ENCODE results near the gene SRXN1. TPM values are rescaled to one million over a fixed set of nuclear protein-coding genes. Genes with fewer than 3 reads are reported as not detected.

The SRXN1 gene
- total RNA-seq, 2 experiments from 2014 or later, result 6.7 to 6.8 TPM

GRCh38 chr20:671252-672030, 18.4 kb upstream of the SRXN1 start:
- Mint-ChIP-seq H3K9me3 (no peaks in the 10 kb centered on the region), H3K36me3 (ENCODE audit: low read depth) (no peaks in the 10 kb centered on the region), H3K4me3 (no peak overlapping the region), H3K4me1 (ENCODE audit: low read depth) (peaks cover 6% of the 10 kb centered on the region), H3K27me3 (ENCODE audit: low read depth) (peaks cover 66% of the 10 kb centered on the region), H3K27ac (no peak overlapping the region)
- CTCF ChIA-PET, result interaction anchor here (0.7 kb wide), 1 partner anchor 299 kb away, joined by 3 read pairs; no protein-coding TSS in a partner anchor
- intact Hi-C loops (cut with micrococcal nuclease), result no loop called here
- DNase-seq, result no peak

GRCh38 chr20:669573-669972, 16.6 kb upstream of the SRXN1 start:
- Mint-ChIP-seq H3K27ac (no peak overlapping the region), H3K9me3 (no peaks in the 10 kb centered on the region), H3K27me3 (ENCODE audit: low read depth) (peaks cover 66% of the 10 kb centered on the region), H3K4me1 (ENCODE audit: low read depth) (no peaks in the 10 kb centered on the region), H3K4me3 (no peak overlapping the region), H3K36me3 (ENCODE audit: low read depth) (no peaks in the 10 kb centered on the region)
- DNase-seq, result no peak
- CTCF ChIA-PET, result interaction anchor here (0.7 to 1.3 kb wide), 3 partner anchors 9 to 224 kb away, joined by 3 to 4 read pairs (median 3); no protein-coding TSS in a partner anchor
- intact Hi-C loops (cut with micrococcal nuclease), result loop anchor here (5.0 kb wide), 1 partner anchor 58 kb away; no protein-coding TSS in a partner anchor

- Mint-ChIP-seq H3K4me3 (no peak overlapping the region), H3K36me3 (ENCODE audit: low read depth) (no peaks in the 10 kb centered on the region), H3K27me3 (ENCODE audit: low read depth) (peaks cover 60% of the 10 kb centered on the region), H3K4me1 (ENCODE audit: low read depth) (no peaks in the 10 kb centered on the region), H3K9me3 (no peaks in the 10 kb centered on the region), H3K27ac (no peak overlapping the region)
- intact Hi-C loops (cut with micrococcal nuclease), result loop anchor here (5.0 kb wide), 1 partner anchor 59 kb away; no protein-coding TSS in a partner anchor
- CTCF ChIA-PET, result interaction anchor here (1.3 to 2.7 kb wide), 3 partner anchors 23 to 223 kb away, joined by 3 to 15 read pairs (median 11); no protein-coding TSS in a partner anchor
- DNase-seq, result no peak
Measured at GRCh38 chr20:668638-669037, 15.6 kb upstream of the SRXN1 start.

GRCh38 chr20:668050-668449, 15.1 kb upstream of the SRXN1 start:
- Mint-ChIP-seq H3K27me3 (ENCODE audit: low read depth) (peaks cover 60% of the 10 kb centered on the region), H3K9me3 (no peaks in the 10 kb centered on the region), H3K36me3 (ENCODE audit: low read depth) (no peaks in the 10 kb centered on the region), H3K27ac (no peak overlapping the region), H3K4me1 (ENCODE audit: low read depth) (peaks cover 2% of the 10 kb centered on the region), H3K4me3 (no peak overlapping the region)
- intact Hi-C loops (cut with micrococcal nuclease), result loop anchor here (5.0 kb wide), 1 partner anchor 59 kb away; no protein-coding TSS in a partner anchor
- no peak for DNase-seq
- CTCF ChIA-PET, result interaction anchor here (1.2 to 2.7 kb wide), 4 partner anchors 21 to 315 kb away, joined by 3 to 15 read pairs (median 10); no protein-coding TSS in a partner anchor

- Mint-ChIP-seq H3K4me1 (ENCODE audit: low read depth) (peaks cover 4% of the 10 kb centered on the region), H3K4me3 (no peak overlapping the region), H3K27ac (no peak overlapping the region), H3K27me3 (ENCODE audit: low read depth) (peaks cover 61% of the 10 kb centered on the region), H3K9me3 (no peaks in the 10 kb centered on the region), H3K36me3 (ENCODE audit: low read depth) (no peaks in the 10 kb centered on the region)
- CTCF ChIA-PET, result interaction anchor here (0.7 to 2.7 kb wide), 12 partner anchors 10 to 315 kb away, joined by 3 to 15 read pairs (median 4); no protein-coding TSS in a partner anchor
- DNase-seq, result peak; percentile 76
- intact Hi-C loops (cut with micrococcal nuclease), result loop anchor here (1.0 to 5.0 kb wide), 4 partner anchors 14 to 313 kb away; partner anchors contain the start of gene SRXN1
Measured at GRCh38 chr20:667351-668034, 14.5 kb upstream of the SRXN1 start.

- Mint-ChIP-seq H3K36me3 (ENCODE audit: low read depth) (no peaks in the 10 kb centered on the region), H3K27ac (no peak overlapping the region), H3K9me3 (no peaks in the 10 kb centered on the region), H3K4me3 (no peak overlapping the region), H3K4me1 (ENCODE audit: low read depth) (peaks cover 4% of the 10 kb centered on the region), H3K27me3 (ENCODE audit: low read depth) (peaks cover 58% of the 10 kb centered on the region)
- DNase-seq, result no peak
- intact Hi-C loops (cut with micrococcal nuclease), result loop anchor here (1.0 to 5.0 kb wide), 4 partner anchors 14 to 313 kb away; partner anchors contain the start of gene SRXN1
- CTCF ChIA-PET, result interaction anchor here (0.7 to 2.7 kb wide), 12 partner anchors 10 to 314 kb away, joined by 3 to 15 read pairs (median 4); no protein-coding TSS in a partner anchor
Measured at GRCh38 chr20:666877-667276, 13.9 kb upstream of the SRXN1 start.

GRCh38 chr20:665276-665675, 12.3 kb upstream of the SRXN1 start:
- Mint-ChIP-seq H3K27ac (no peak overlapping the region), H3K36me3 (ENCODE audit: low read depth) (no peaks in the 10 kb centered on the region), H3K4me3 (no peak overlapping the region), H3K4me1 (ENCODE audit: low read depth) (peaks cover 4% of the 10 kb centered on the region), H3K9me3 (no peaks in the 10 kb centered on the region), H3K27me3 (ENCODE audit: low read depth) (peaks cover 55% of the 10 kb centered on the region)
- DNase-seq, result no peak
- intact Hi-C loops (cut with micrococcal nuclease), result loop anchor here (5.0 kb wide), 1 partner anchor 62 kb away; no protein-coding TSS in a partner anchor
- CTCF ChIA-PET, result no interaction called here

- Mint-ChIP-seq H3K27ac (no peak overlapping the region), H3K9me3 (no peaks in the 10 kb centered on the region), H3K27me3 (ENCODE audit: low read depth) (peaks cover 52% of the 10 kb centered on the region), H3K4me1 (ENCODE audit: low read depth) (peaks cover 4% of the 10 kb centered on the region), H3K4me3 (no peak overlapping the region), H3K36me3 (ENCODE audit: low read depth) (no peaks in the 10 kb centered on the region)
- no peak for DNase-seq
- CTCF ChIA-PET, result no interaction called here
- intact Hi-C loops (cut with micrococcal nuclease), result no loop called here
Measured at GRCh38 chr20:664576-664975, 11.6 kb upstream of the SRXN1 start.

- Mint-ChIP-seq H3K36me3 (ENCODE audit: low read depth) (no peaks in the 10 kb centered on the region), H3K27ac (no peak overlapping the region)
- CTCF ChIA-PET, result no interaction called here
Measured at GRCh38 chr20:664151-664550, 11.2 kb upstream of the SRXN1 start.

GRCh38 chr20:663315-664090, 10.5 kb upstream of the SRXN1 start:
- Mint-ChIP-seq H3K9me3 (no peaks in the 10 kb centered on the region), H3K4me3 (no peak overlapping the region), H3K36me3 (ENCODE audit: low read depth) (no peaks in the 10 kb centered on the region), H3K4me1 (ENCODE audit: low read depth) (peaks cover 4% of the 10 kb centered on the region), H3K27ac (no peak overlapping the region), H3K27me3 (ENCODE audit: low read depth) (peaks cover 53% of the 10 kb centered on the region)
- CTCF ChIA-PET, result no interaction called here
- DNase-seq, result no peak
- intact Hi-C loops (cut with micrococcal nuclease), result no loop called here

More at GRCh38 chr20:664151-664550, 11.2 kb upstream of the SRXN1 start:
- peaks cover 52% of the 10 kb centered on the region for H3K27me3 Mint-ChIP-seq (ENCODE audit: low read depth)
- H3K4me1 Mint-ChIP-seq (ENCODE audit: low read depth), result peaks cover 4% of the 10 kb centered on the region
- H3K9me3 Mint-ChIP-seq, result no peaks in the 10 kb centered on the region
- DNase-seq, result no peak
- H3K4me3 Mint-ChIP-seq, result no peak overlapping the region
- intact Hi-C loops (cut with micrococcal nuclease), result no loop called here

- H3K4me3 Mint-ChIP-seq, result no peak overlapping the region
- intact Hi-C loops (cut with micrococcal nuclease), result no loop called here
- no peaks in the 10 kb centered on the region for H3K9me3 Mint-ChIP-seq
- no peak for DNase-seq
- peaks cover 52% of the 10 kb centered on the region for H3K27me3 Mint-ChIP-seq (ENCODE audit: low read depth)
- no peaks in the 10 kb centered on the region for H3K36me3 Mint-ChIP-seq (ENCODE audit: low read depth)
- CTCF ChIA-PET, result interaction anchor here (0.6 to 0.7 kb wide), 2 partner anchors 112 to 118 kb away, joined by 3 read pairs; no protein-coding TSS in a partner anchor
- H3K27ac Mint-ChIP-seq, result no peak overlapping the region
- H3K4me1 Mint-ChIP-seq (ENCODE audit: low read depth), result peaks cover 4% of the 10 kb centered on the region
Measured at GRCh38 chr20:662277-663192, 9.5 kb upstream of the SRXN1 start.

All from activated naive CD4-positive, alpha-beta T cell treated with anti-CD3 and anti-CD28 coated beads for 36 hours (primary cell).